HS-27A (cell line): ENCODE measurements around the gene ABCC12.
"Not testable (repeated sequence)": the region's sequence is repeated elsewhere in the genome, so short reads cannot be mapped to it uniquely, and the experiment has no call there.

Experiments
- DNase-seq: peaks from one replicate; pipeline ENCODE4 v3.0.0-alpha.2; 2012; ENCODE audit warnings: low read depth, missing footprints

The ABCC12 gene

DNA sequence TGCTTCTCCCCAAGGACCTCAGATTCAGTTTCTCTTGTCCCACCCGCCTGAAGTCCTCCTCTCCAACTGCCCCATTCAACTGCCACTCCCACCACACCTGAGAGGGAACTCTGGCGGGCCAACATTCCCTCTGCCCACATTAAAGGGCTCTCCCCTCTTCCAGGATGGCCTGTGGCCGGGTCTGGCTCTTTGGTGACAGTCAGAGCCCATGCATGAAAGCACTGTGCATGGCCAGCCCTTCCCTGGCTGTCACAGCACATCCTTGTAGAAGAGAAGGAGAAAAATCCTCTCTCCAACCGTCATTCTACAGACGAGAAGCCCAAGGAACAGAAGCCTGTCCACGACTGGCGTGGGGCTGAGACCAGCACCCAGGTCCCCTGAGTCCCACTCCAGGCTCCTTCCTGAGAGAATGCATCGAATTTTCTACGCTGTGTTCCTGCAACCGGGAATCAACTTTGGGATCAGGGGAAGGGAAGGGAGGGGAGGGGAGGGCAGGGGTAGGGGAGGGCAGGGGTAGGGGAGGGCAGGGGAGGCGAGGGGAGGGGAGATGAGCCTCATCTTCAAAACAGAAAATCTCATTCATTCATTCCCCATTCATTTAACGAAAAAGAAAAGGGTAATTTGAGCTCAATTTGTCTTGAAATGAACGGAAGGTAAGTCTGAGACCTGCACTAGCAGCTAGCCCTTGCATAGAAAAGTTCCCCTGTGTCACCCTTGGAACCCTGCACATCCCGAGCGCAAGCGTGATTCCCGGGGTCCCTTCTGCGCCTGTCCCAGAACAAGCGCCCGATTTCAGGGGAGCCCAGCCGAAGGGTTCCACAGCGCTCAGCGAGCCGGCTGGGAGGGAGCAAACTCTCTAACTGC is at the start of gene ABCC12:
Gene ABCC12 (minus strand): TSS at position 68 of the 864 bp plus-strand sequence. CDS start 9,569 bp downstream, outside the sequence.
- no peak for DNase-seq

DNA sequence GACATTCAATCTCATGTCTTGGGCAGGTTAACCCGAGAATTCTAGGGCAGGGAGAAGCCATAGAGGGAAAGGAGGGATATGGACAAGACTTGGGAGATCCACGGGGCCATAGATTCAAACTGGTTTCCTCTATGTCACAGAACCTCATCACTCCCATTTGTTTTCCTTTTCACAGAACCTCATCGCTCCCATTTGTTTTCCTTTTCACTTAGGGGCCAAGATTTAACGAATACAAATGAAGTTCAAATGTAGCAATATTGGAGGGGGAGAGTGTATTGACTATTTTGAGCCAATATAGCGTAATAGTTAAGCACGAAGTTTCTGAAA is 49.0 kb upstream of the ABCC12 start:
- DNase-seq, result no peak

DNA sequence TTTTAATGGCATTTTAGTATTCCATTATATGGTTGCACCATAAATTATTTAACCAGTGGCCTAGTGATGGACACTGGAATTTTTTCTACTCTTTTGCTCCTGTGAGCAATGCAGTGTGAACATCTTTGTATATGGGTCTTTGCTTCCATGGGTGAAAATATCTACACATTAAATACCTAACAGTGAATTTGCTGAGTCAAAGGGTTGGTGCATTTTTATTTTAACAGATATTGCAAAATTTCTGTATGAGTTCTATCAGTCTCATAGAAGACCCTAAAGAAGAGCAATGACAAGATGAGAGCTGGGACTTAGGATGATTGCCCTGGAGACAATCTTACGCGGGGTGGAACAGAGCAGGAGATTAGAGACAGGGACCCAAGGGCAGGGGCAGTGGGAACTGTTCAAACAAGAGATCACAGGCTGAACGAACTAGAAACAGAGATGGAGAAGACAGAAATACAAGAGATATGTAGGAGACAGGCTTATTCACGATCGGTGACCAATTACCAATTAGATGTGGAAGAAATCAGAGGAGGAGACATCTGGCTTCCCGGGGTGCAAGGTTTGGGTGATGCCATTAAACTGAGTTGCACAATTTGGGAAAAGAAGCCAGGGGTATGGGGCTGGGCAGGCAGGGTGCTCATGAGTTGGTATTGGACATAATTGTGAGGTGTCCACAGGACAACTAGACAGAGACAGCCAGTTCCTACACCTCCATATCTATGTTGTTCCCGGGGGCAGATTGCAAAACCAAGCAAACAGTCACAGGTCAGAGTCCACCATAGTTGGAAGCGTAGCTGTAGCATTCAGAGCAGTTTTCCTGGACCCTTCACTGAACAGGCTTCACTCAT is 48.4 kb upstream of the ABCC12 start:
- DNase-seq, result no peak

DNA sequence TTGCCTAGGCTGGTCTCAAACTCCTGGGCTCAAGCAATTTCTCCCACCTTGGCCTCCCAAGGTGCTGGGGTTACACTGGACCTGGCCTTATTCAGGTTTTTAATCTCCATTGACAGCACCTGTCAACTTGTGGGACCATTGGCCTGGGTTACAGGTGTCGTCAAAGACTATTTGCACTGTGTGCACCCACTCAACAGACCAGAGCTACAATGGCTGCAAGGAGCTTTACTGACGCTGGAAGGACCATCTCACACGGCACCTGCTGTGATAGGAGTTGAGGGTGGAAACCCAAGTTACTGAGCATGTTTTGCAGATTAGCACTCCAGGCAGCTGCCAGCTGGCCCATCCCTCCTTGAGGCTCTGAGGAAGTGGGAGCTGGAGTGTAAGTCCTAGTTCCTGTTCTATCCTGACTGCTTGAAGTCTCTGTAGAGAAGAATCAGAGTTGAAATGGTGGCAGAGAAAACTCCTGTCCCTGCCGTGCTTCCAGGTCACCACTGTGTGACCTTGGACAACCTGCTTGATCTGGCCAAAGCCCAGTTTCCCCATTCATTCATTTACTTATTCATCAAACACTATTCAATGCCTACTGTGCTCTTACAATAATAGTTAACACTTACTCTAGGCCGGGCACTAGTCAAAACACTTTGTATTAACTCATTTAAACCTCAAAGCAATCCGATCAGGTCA is 45.9 kb upstream of the ABCC12 start:
- no peak for DNase-seq

DNA sequence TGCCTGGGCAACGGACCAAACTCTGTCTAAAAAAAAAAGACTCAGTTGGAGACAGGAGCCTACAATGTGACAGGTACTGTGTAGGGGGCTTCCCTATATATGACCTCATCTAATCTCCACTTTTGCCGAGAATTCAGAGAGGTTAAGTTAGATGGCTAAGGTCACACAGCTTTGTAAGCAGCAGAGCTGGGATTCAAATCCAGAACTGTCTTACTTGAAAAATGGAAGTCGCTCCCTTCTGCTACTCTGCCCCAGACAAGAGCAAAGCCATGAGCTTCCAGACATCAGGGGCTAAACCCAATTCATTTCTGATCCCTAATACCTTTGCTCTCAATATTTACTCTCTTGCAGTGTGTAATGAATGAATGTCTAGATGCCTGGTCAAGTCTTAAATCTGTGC is 41.5 kb upstream of the ABCC12 start:
- DNase-seq, result no peak

DNA sequence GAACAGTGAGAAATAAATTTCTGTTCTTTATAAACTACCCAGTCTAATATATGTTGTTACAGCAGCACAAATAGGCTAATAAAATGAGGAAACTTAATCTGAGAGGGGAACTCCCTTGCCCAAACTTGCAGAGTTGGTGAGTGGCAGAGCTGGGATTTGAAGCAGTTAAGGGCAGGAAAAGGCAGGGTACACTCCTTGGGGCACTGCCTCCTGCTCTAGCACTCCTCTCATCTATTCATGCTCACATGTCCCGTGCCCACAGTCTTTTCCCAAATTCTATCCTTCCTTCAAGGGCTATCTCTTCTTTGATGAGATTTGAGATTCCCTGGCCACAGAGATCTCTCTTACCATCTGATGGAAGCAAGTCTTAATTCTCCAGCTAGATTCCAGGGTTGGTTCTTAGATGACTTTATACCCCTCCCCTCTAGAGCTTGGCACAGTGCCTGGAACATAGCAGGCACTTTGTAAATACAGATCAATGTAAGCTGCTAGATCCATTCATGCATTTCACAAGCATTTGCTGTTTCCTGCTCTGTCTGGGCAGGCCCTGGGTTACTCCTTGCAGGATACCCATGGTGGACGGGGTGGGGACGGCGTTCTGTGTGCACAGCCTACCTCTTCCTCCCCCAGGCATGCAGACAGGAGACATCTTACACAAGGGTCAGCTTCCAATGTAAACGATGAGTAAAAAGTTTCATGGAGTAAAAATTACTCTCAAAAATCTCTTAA is 39.2 kb upstream of the ABCC12 start:
- no peak for DNase-seq

DNA sequence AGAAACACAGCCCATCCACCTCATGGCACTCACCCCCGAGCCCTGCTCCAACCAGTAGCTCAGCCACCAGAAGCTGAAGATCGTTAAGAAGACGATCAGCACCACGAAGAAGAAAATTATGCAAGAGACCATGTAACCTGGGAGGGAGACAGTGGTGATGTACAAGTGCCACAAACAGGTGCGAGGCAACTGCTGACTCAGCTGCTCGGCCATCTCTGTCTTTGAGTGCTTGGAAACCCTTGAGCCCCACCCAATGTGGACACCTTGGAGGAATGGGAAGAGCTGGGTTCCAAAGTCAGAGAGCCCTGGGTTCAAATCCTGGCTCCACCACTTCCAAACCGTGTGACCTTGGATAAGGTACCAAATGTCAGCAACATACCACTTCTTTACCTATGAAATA is 38.1 kb upstream of the ABCC12 start:
- no peak for DNase-seq

DNA sequence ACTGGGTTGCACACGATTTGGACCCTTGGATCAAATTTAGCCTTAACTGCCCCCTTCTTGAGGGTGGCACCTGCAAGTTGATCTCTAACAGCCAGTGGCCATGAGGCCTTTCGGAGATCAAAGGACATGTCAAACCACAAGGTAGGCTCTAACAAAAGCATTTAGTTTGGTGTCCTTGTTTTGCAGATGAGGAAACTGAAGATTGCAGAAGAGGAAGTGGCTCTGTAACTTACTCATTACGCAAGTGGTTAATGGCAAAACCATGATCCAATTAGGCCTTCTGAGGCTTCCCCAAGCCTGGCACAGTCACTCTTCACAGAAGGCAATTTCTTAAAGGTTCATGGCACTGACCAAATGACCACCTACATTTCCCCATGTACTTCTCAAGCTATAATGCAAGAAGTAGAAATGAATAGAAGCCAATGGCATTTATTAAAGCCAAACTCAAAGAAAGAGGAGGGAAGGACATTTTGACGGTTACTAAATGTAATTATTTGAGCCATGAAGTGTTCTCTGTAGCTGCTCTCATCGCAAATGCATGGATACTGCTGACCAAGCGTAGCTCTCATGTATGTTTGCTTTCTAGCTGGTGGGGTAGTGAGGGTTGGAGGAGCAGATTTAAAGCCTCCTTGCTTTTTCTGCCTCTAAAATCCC is 32.8 kb upstream of the ABCC12 start:
- DNase-seq, result no peak

DNA sequence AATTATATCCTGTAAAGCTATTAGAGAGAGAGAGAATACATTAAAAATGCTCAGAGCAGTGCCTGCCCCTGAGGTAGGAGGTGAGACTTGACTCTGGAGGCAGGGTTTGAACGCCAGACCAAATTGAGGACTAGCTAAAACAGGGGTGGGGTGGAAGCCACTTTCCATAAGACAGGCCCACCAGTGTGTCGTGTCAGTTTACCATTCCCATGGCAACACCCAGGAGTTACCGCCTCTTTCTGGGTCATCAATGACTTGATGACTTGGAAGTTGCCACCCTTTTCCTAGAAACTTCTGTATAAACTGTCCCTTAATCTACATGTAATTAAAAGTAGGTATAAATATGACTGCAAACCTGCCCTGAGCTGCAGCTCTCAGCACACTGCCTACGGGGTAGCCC is 32.0 kb upstream of the ABCC12 start:
- no peak for DNase-seq

DNA sequence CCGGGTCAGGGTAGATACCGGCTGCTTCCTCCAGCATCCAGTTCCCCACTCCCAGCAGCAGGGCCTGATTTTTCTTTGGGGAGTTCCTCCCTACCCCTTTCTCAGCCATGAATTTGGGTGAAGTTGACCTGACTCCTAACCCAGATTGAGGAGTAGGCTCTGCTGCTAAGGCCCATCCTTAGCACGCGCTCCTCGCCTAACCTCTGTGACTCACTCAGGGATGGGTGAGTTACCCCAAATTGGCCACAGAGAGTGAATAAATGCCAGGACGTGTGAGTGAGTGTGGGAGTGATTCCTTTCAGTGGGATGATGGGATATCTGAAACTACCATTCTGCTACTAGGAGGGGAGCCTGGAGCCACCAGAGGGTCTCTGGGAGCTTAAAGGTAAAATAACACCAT is 28.9 kb upstream of the ABCC12 start:
- DNase-seq, result no peak

DNA sequence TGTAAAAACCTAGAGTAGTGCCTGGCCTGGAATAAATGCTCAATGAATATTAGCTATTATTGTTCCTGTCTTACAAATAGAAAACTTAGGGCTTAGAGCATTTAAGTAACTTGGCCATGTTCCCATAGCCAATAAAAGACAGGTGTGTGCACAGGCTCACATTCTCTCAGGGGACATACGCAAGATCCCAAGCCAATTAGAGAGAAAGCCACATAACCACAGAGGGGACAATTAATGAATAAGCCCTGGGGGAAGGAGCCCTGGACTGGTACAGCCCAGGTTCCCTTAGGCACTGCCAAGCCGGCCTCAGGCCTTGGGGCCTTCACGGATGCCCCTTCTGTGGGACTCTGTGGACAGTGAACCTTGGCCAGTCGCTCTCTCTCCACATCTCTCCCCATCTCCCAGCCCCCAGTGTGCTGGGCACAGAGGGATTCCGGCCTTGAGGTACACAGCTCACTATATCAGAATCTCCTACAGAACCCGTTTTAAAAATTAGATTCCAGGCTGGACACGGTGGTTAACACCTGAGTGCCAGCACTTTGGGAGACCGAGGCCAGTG is 27.3 kb upstream of the ABCC12 start:
- DNase-seq, result no peak

DNA sequence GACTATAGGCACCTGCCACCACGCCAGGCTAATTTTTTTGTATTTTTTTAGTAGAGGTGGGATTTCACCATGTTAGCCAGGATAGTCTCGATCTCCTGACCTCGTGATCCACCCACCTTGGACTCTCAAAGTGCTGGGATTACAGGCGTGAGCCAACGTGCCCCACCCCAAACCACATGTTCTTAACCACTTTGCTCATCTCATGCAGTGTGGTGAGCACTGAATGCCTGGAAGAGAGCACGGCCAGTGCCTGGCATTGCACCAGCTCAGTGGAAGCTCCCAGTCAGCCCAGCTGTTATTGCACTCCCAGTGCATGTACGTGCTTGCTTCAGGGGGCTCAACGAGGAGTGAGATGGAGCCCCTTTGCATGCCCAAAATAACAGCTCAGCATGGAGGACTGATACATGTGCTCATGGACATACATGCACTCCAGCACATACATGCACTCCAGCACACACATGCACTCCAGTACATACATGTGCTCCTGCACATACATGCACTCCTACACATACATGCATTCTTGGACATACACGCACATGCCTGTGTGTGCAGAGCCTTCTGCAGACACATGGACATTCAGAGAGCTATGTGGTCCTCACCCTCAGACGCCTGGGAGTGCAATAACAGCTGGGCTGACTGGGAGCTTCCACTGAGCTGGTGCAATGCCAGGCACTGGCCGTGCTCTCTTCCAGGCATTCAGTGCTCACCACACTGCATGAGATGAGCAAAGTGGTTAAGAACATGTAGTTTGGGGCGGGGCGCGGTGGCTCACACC is 26.1 kb upstream of the ABCC12 start:
- DNase-seq, result not testable (repeated sequence)

DNA sequence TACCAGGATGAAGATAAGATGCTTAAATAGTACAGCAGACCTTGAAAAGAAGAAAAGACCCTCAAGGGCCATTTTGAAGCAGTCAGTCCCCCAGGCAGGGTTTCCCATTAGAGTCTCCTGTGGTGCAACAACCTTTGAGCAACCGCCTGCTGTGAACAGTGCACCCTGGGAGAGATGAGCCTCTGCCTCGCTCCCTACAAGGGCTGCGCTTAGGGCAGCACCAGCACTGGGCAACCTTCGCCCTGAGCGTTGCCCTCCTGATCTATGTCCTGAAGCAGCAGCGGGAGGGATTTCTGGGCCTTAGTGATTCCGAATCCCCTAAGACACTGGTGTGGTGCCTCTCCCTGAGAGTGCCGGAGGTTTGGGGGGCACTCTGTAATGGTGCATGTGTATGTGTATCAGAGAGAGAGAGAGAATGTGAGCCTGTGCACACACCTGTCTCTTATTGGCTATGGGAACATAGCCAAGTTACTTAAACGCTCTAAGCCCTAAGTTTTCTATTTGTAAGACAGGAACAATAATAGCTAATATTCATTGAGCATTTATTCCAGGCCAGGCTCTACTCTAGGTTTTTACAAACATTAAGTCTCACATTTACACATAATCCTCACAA is 25.2 kb upstream of the ABCC12 start:
- DNase-seq, result no peak

DNA sequence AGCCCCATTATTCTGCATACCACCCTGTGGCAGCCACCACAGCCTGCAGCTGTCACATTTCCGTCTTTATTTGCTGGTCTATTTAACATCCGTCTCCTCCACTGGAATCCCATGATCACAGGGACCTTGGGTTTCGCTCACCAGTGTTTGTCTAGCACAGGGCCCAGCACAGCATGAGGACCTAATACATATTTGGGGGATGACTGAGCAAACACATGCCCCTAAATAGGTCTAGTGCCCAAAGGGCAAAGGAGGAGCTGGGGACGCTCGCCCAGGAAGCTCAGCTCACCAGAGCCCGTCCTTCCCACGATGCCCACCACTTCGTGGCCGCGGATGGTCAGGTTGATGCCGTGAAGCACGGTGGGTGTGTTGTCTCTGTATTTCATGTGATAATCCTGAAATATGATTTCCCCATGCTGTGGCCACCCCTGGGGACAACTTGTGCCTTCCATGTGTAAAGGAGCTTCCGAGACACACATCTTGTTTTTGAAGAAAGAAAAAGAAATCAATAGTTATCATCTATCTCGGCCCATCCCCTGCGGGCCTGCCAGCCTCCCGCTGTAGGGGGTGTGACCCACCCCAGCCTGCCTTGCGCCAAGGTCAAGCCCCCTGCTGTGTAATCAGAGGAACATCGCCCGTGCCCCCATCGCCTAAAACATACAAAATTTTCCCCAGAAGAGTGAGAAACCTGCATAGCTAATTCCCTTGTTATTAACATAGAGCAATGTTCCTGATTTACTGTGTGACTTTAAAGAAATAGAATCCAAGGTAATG is 21.0 kb upstream of the ABCC12 start:
- DNase-seq, result no peak

DNA sequence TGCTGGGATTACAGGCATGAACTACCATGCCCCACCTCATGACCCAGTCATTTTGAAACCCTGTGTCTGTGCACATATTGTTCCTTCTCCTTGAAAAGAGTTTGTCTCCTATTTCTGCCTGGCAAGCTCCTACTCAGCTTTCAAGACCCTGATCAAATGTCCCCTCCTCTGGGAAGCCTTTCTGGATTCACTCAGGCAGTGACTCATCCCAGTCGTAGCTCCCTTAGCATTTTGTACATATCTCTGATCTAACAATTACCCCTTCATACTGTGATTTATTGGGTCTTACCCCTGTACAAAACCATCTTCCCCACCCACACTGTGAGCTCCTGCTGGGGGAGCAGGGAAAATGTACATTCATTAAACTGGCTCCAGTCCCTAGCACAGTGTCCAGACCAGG is 18.1 kb upstream of the ABCC12 start:
- no peak for DNase-seq

DNA sequence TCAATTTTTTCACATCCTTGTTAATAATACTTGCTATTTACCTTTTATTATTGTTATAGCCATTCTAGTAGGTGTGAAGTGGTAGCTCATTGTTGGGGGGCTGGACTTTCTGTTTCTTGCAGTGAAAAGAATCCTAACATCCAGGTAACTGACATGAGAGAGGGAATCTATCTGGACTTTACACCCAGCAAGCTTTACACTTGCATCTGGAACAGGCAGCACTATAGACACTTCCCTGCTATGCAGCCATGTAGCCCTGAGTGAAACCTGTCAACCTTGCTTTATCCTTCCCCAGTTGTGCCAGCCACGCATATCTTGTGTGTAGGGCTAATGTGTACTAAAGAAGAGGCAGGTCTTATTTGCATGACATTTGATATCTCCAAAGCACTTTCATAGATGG is 16.9 kb upstream of the ABCC12 start:
- no peak for DNase-seq

DNA sequence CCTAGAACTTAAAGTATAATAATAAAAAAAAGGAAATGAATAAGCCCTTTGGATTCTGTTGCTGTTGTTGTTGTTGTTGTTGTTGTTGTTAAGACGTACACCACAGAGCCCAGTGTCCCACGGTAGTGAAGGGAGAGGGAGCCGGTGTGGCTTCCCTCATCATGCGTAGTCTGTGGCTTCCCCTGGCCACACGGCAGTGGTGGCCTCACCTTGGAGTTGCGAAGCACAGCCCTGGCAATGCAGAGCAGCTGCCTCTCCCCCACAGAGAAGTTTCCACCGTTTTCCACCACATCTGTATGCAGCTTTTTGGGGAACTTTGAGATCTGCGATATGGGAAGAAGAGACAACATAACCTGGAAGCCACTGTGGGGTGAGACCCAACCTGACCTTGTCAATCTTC is 14.1 kb upstream of the ABCC12 start:
- no peak for DNase-seq

DNA sequence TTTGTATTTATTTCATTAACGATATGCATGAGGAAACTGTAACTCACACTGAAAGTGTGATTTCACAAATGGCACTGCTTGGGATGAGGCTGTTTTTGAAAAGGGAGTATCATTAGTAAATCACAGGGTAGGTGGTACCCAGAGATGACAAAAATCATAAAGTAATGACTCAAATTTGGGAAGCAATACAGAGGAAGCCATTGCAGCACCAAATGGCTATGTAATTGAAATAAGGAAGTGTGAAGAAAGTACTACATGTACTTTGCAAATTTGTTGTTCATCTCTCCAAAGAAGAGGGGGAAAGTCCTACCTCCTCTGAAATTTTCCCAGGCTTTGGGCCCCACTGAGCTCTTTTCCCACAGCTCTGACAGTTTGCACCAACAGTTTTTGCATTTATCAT is 12.3 kb upstream of the ABCC12 start:
- DNase-seq, result no peak

DNA sequence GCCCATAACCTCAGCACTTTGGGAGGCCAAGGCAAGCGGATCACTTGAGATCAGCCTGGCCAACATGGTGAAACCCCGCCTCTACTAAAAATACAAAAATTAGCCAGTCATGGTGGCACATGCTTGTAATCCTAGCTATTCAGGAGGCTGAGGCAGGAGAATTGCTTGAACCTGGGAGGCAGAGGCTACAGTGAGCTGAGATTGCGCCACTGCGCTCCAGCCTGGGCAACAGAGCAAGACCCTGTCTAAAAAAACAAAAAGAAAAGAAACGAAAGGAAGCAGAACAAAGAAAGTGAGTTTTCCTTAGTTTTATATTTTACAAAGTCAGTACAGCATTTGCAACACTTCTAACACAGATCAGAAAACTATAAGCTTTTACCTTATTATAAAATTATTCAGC is 10.8 kb upstream of the ABCC12 start:
- DNase-seq, result not testable (repeated sequence)
